Heart left ventricle (tissue), 13 donors: ENCODE results near the gene ZIC2.

Source experiments
- POLR2A ChIP-seq, 2 donors: fragments of 450-650 bp; IDR thresholded peaks; one replicate each; pipeline ENCODE4 v1.6.1; 2017; ENCODE audit warnings: antibody characterized with exemption in 2 of 2, mild to moderate bottlenecking in 2 of 2, moderate library complexity in 2 of 2
- TF ChIP-seq, protein P1 (sequence below), 12 donors: fragments of 200-600 bp; sonication (generic) in 4 of 12; IDR thresholded peaks; one replicate each; pipeline versions ENCODE4 v1.5.0 to v1.8.0; 2018 to 2022; ENCODE audit warnings: antibody characterized with exemption in 12 of 12, mild to moderate bottlenecking in 5 of 12
- donor health status: ischemic (EF 13 %, LVEDD 7.1; RV severe dilation, severe dysfunction).
- donor health status: DM: no; HTN: yes; CAD: no.
- donor health status: DM: no; HTN: no; CAD: no.
- donor health status: ischemic (EF 25% LVEDD 6.9; RV normal size, moderate dysfunction).
- donor health status: ischemic (EF 25% LVEDD 5.7; RV mildly dilated, moderate dysfunction).
- donor health status: ischemic (EF 35%, LVEDD 5.7; RV mildly dilated, moderate dysfunction).
- donor health status: nonischemic (EF 11% LVEDD 7.7; RV severe dilation, severe dysfunction).
- donor health status: DM: yes; HTN: yes; CAD: no.
- donor health status: PGD.
- donor health status: ischemic (EF 29% LVEDD 5.4; RV normal size, mild dysfunction).
- donor health status: nonischemic (EF 23%, LVEDD 6.1; RV moderate dilation, normal function).

GRCh38 chr13:99938635-99939034, 42.9 kb upstream of the ZIC2 start:
- TF ChIP-seq, protein P1, sequence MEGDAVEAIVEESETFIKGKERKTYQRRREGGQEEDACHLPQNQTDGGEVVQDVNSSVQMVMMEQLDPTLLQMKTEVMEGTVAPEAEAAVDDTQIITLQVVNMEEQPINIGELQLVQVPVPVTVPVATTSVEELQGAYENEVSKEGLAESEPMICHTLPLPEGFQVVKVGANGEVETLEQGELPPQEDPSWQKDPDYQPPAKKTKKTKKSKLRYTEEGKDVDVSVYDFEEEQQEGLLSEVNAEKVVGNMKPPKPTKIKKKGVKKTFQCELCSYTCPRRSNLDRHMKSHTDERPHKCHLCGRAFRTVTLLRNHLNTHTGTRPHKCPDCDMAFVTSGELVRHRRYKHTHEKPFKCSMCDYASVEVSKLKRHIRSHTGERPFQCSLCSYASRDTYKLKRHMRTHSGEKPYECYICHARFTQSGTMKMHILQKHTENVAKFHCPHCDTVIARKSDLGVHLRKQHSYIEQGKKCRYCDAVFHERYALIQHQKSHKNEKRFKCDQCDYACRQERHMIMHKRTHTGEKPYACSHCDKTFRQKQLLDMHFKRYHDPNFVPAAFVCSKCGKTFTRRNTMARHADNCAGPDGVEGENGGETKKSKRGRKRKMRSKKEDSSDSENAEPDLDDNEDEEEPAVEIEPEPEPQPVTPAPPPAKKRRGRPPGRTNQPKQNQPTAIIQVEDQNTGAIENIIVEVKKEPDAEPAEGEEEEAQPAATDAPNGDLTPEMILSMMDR (IDR thresholded peaks at IDR 0.05): no peak
- TF ChIP-seq POLR2A (IDR thresholded peaks at IDR 0.05): no peak
